CD4-positive, alpha-beta T cell treated with Interleukin-4 for 1 hour (primary cell): Measurements from ENCODE around the gene RASD1.
"Not testable (repeated sequence)": the region's sequence is repeated elsewhere in the genome, so short reads cannot be mapped to it uniquely, and the experiment has no call there.

Source experiments
- DNase-seq, 2 donors: peaks; one replicate each; pipeline ENCODE4 v3.0.0-alpha.2; 2020 to 2022

The RASD1 gene

DNA sequence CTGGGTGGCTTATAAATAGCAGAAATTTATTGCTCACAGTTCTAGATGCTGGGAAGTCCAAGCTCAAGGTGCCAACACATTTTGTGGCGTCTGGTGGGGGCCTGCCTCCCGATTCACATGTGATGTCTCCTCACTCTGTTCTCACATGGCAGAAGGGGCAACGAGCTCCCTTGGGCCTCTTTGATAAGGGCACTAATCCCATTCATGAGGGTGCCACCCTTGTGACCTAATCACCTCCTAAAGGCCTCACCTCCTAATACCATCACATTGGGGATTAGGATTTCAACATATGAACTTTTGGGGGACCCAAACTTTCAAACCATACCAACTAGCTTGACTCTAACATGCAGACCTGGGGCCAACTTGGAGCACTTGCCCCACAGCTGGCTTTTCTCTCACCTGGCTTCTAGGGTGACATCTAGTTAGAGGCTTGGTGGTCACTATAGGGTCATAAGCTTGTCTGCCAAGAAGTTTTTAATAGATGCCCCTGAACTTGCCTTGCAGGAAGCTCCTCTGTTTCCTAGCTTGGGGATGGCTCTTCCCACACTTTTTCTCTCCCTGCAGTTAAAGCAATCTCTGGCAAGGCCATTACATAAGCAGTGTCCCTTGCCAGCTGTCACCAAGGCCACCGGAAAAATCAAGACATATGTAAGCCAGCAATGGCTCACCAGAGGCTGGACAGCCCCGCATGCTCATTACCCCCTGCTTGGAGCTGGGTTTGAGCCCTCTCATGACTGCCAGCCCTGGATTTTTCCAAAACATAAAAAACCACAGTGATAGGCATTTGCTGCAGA is 27.8 kb downstream of the RASD1 start:
- DNase-seq = no peak

DNA sequence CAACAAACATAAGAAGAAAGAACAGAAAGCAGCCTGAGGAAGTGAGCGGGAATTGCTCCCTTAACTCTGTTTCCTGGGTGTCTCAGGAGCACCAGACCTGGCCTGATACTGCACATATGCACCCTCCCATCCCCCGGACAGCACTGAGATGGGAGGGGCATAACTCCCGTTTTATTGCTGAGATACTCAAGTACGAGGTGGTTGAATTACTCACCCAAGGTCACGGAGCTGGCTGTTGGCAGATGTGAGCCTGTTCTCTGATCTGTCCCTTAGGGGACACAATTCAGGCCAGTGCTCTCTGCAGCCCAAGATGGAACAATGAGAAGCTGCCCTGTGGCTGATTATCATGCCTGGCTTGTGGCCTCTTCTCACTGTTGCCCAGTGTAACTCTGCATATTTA is 28.5 kb downstream of the RASD1 start:
- DNase-seq = no peak

GRCh38 chr17:17467016-17467415 is 29.2 kb downstream of the RASD1 start:
- DNase-seq = no peak

DNA sequence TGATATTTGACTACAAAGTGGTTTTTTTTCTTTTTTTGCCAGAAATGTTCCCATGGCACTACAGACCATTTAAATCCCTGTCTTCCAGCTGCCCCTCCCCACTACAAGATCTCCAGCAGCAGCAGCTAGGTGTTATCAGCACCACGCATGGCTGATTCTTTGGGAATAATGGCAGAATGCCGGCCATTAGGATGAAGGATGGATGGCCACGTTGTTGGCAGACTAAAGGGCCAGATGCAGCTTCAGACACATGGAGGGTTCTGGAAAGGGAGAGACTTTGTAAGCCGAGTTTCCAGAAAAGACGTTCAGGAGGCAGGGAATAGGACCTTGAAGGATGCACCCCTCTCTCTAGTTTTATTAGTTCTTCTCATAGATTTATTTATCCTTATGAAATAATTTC is 29.7 kb downstream of the RASD1 start:
- no peak for DNase-seq

GRCh38 chr17:17465878-17466277 is 30.3 kb downstream of the RASD1 start:
- DNase-seq = not testable (repeated sequence)

DNA sequence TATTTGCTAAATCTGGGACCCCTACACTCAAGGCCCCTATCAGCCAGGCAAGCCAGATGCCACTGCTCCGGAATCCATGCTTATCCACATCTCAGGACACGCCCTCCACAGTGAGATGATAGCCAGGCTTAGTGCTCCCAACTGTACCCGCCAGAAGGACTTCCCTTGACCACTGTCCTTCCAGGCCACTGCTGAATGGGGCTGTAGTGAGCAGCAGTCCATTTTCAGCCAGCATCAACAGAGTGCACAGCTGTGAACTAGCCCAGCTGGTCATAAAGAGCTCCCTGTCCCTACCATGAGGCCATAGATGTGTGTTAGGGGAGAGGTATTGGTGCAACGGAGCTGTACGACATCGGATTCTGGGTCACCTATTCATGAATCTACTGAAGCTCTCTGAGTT is 32.4 kb downstream of the RASD1 start:
- no peak for DNase-seq

DNA sequence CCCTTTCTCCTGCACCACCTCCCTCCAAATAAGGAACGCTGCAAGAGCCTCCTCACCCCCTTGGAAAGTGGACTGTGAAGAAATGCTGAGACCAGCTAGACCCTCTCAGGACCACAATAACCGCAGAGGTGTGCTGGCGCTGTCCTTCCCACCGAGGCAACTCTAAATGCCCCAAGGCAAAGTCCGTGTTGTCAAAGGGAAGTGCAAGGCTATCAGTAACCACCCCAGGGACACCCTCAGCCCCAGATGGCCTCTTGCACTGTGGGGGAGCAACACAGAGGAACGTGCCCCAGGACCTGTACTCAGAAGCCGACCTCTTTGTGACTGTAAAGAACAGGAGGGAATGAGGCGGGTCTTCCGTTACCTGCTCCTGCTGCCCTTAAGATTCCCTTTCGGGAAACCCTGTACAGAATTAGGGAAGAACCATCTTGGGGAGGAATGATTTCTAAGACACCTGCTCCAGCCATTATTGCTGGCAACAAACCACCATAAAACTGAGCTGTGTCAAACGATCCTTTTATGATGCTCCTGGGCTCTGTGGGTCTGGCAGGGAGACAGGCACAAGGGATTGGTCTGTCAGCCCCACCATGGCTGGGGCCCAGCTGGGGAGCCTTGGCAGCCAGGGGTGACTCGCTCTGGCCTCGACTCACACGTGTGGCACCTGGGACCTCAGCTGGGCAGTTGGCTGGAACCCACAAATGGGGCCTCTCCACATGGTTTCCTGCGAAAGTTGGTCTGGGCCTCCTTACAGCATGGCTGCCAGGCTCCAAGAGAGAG is 34.0 kb downstream of the RASD1 start:
- no peak for DNase-seq

- no peak for DNase-seq
Observed at GRCh38 chr17:17460038-17460437, 36.2 kb downstream of the RASD1 start.

DNA sequence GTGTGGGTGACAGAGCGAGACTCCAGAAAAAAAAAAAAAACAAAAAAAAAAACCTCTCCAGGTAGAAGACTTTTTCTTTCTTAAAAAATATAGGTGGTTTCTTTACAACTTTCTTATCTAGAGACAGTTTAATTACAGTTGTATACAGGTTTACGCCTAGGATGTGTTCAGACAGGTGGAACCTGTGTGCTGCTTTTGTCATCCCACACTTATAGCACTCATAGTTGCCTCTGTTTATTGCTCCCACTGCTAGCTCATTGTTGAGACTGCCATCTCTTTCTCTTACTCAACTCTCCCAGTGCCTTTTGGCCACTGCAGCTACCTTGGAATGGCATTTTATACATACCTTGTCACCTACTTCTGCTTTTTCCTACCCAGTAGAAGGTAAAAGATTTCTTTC is 38.5 kb downstream of the RASD1 start:
- no peak for DNase-seq

DNA sequence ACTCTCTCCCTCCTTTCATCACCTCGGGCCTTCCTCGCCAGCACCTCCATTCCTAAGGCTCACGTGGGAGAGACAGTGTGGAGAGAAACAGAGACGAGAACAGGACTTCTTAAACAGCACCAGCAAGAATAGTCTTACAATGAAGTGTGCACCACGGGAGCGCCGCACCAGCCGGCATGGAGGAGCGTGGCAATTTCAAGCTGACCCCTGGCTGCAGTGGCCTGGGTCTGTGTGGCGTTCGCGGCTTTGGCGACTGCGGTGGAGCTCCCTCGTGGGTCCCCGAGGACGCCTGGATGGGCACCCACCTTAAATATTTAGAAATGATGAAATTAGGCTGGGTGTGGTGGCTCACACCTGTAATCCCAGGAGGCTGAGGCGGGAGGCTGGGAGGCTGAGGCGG is 39.9 kb downstream of the RASD1 start:
- no peak for DNase-seq

DNA sequence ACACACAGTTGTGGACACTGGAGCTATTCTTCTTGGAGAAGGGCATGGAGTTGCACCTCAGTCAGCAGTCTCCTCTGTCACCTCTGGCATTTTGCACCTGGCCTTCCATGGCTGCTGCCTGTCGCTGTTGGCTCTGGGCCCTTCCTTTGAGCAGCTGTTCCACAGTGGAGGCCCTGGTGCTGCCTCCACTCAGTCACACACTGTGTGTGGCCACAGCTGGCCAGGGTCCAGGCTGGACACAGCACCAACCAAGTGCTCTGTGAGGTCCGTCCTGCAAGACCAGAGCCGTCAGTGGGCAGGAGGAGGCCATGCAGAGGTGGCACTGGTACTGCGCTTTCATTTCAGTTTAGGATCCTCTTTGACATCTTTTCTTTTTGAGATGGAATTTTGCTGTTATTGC is 41.0 kb downstream of the RASD1 start:
- DNase-seq = no peak

DNA sequence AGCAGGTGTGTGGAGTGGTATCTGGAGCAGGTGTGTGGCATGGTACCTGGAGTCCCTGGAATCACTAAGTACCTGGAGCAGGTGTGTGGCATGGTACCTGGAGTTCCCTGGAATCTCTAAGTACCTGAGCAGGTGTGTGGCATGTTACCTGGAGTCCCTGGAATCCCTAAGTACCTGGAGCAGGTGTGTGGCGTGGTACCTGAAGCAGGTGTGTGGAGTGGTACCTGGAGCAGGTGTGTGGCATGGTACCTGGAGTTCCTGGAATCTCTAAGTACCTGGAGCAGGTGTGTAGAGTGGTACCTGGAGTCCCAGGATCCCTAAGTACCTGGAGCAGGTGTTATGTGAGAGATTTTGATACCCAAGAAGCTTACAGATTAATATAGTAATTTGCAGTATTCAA is 41.5 kb downstream of the RASD1 start:
- DNase-seq = not testable (repeated sequence)

GRCh38 chr17:17454276-17454675 is 41.9 kb downstream of the RASD1 start:
- DNase-seq = no peak

GRCh38 chr17:17453088-17453487 is 43.1 kb downstream of the RASD1 start:
- DNase-seq = no peak

- DNase-seq = no peak
Observed at GRCh38 chr17:17448723-17449122, 47.5 kb downstream of the RASD1 start.

GRCh38 chr17:17448076-17448475 is 48.1 kb downstream of the RASD1 start:
- DNase-seq = no peak

- DNase-seq = no peak
Observed at GRCh38 chr17:17447264-17447663, 48.9 kb downstream of the RASD1 start.

DNA sequence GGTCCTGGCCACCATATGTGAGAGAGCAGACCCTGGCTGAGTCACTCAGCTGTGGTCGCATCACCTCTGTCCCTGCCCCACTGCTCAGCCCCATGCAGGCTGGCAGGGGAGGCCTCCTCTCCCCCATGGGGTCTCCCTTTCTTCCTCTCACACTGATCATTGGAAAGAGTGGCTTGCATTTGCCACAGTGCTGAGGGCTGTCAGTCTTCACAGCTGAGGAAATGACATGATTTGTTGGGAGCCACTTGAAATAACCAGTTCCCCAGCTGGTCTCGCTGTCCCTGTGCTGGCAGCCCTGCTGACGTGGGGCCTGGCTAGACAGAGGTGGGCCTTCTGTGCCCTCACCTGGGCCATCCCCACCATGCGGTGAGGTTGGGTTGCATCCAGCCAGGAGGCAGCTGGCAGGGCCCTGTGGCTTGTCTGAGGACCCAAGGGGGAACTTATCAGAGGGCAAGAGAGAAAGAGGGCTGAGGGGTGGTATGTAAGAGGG is 49.5 kb downstream of the RASD1 start:
- no peak for DNase-seq

DNA sequence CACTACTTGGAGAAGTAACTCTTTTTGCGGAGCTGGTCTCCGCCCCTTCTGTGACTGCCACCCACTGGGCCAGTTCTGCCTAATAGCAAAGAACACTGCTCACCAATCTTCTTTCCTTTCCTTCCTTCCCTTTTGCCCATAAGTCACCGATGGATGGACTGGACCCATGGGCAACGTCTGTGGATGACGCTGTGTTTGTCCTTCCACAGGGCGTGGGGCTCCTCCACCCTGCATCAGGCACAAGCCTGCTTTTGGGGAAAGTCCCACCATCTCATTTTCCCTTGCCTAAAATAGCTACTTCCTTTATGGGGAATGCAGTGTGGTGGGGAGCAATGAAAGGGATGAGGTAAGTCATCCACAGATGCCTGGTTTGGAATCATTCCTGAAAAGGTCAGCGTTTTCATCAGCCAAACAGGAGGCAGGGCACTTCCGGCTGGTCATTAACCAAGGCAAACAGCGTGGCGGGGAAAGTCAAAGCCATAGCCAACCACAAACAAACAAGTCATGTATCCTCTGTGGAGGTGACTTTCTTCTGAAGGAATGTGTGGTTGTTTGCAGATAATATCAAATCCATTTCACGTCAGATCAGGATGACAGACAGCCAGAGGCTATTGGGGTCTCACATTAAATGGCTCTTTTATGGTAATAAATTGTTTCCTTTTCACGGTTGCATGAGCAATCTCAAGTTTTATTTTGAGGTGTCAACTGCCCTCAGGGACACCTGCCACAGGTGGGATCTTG is 50.1 kb downstream of the RASD1 start:
- no peak for DNase-seq

GRCh38 chr17:17445296-17445924 is 50.8 kb downstream of the RASD1 start:
- DNase-seq = no peak
